Smooth muscle cell (in vitro differentiated cells): ENCODE measurements around the gene TDRD5. TPM values are rescaled to one million over a fixed set of nuclear protein-coding genes. Genes with fewer than 3 reads are reported as not detected.
A peak's percentile ranks its signal among the peaks of the same experiment; 100 is the strongest.

Experiments
- DNase-seq: peaks from one replicate; lab custom pipeline; 2025; ENCODE audit not compliant: unreplicated experiment; lab: John Stamatoyannopoulos, UW
- H2AFZ ChIP-seq: fragments of 200-600 bp; sonication (generic); 2 replicates; pipeline ENCODE4 v1.6.0; 2016; ENCODE audit warnings: antibody characterized with exemption, low read depth, mild to moderate bottlenecking
- H3F3A ChIP-seq: fragments of 200-600 bp; sonication (generic); 2 replicates; pipeline ENCODE4 v1.6.0; 2017; ENCODE audit warnings: antibody characterized with exemption, low read depth
- H3K27ac ChIP-seq: fragments of 200-600 bp; sonication (generic); 2 replicates; pipeline ENCODE4 v1.5.1; 2016; ENCODE audit warnings: low read depth, mild to moderate bottlenecking
- H3K27me3 ChIP-seq: fragments of 200-600 bp; sonication (generic); 2 replicates; pipeline ENCODE4 v1.6.1; 2016; ENCODE audit warnings: low read depth, mild to moderate bottlenecking
- H3K36me3 ChIP-seq: fragments of 200-600 bp; sonication (generic); 2 replicates; pipeline ENCODE4 v1.5.1; 2016; ENCODE audit warnings: low read depth
- H3K4me1 ChIP-seq: fragments of 200-600 bp; sonication (generic); 2 replicates; pipeline ENCODE4 v1.5.1; 2016; ENCODE audit warnings: low read depth
- H3K4me2 ChIP-seq: fragments of 200-600 bp; sonication (generic); 2 replicates; pipeline ENCODE4 v1.6.0; 2016; ENCODE audit warnings: mild to moderate bottlenecking
- H3K4me3 ChIP-seq: fragments of 200-600 bp; sonication (generic); 2 replicates; pipeline ENCODE4 v1.5.1; 2016; ENCODE audit warnings: mild to moderate bottlenecking
- H3K79me2 ChIP-seq: fragments of 200-600 bp; sonication (generic); 2 replicates; pipeline ENCODE4 v1.6.0; 2016; ENCODE audit warnings: low read depth, mild to moderate bottlenecking
- H3K9ac ChIP-seq: fragments of 200-600 bp; sonication (generic); 2 replicates; pipeline ENCODE4 v1.6.0; 2016; ENCODE audit warnings: low read depth
- H3K9me3 ChIP-seq: fragments of 200-600 bp; sonication (generic); replicated peaks from 2 replicates; pipeline ENCODE4 v1.5.1; 2016; ENCODE audit warnings: low read depth
- H4K20me1 ChIP-seq: fragments of 200-600 bp; sonication (generic); 2 replicates; pipeline ENCODE4 v1.6.0; 2016; ENCODE audit warnings: low read depth
- WGBS: methylation state at CpG from one replicate; pipeline ENCODE4 v1.1.7; 2016; ENCODE audit warnings: low lambda C conversion rate; 5-methylcytosine and 5-hydroxymethylcytosine counted together
- polyA plus RNA-seq: library from polyadenylated mRNA; unstranded; fragments of >200 nt; fragmentation: Nextera tagmentation; extraction: Ambion mirVana; gene quantifications from 2 replicates; pipeline ENCODE4 v1.2.1, GENCODE V29; 2016
- total RNA-seq: library from RNA; depleted of rRNA; stranded (reverse); fragments of >200 nt; gene quantifications from 2 replicates; pipeline ENCODE4 v1.2.3, GENCODE V29; 2014
- TF ChIP-seq, protein P1 (sequence below): fragments of 200-600 bp; sonication (generic); IDR thresholded peaks from 2 replicates; pipeline ENCODE4 v1.5.1; 2017; ENCODE audit warnings: borderline replicate concordance, mild to moderate bottlenecking, antibody characterized with exemption; ENCODE audit not compliant: insufficient read depth, poor library complexity, severe bottlenecking

The TDRD5 gene
- total and polyA plus RNA-seq, 2 experiments from 2014 or later, result not detected

DNA sequence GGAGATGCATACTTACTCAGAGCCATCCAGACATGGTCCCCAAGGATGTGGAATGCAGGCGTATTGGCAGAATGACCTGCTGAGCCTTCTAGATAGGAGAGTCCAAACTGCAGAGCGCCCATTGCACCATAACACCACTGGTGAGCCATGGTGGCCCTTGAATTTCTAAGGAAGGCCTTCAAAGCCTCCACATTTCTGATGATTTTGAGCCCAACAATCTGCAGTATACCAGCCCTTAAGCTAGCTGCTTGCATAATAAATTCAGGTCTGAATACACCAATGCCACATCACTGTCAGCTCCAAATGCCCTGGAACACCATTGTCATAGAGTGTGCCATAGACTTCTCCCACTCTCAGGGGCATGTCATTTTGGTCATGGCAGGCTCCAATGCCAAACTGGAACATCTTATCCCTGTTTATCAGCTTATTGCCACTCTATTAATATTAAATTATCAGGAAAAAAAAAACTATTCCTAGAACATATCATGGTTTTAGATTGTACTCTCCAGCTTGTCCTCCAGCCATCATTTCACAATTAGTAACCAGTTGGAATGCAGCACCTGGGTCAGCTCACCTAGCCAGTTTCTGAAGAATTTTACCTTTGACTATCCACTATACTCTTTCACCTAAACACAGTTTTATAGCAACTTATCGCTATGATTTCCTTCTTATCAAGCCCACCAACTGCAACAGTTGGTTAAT lies 42.8 kb upstream of the TDRD5 start:
- Histone ChIP-seq H3K4me1 (no peaks in the 10 kb centered on the region), H3K9ac (no peak overlapping the region), H3K9me3 (no peaks in the 10 kb centered on the region), H3K4me2 (no peak overlapping the region), H3K4me3 (no peak overlapping the region), H3K36me3 (no peaks in the 10 kb centered on the region), H3K27ac (no peak overlapping the region), H3K27me3 (no peaks in the 10 kb centered on the region), H4K20me1 (no peaks in the 10 kb centered on the region), H3K79me2 (no peaks in the 10 kb centered on the region), H2AFZ (no peak overlapping the region), H3F3A (no peaks in the 10 kb centered on the region)
- WGBS, result 65% methylated on average over 3 of the region's 3 CpGs
- DNase-seq, result no peak
- TF ChIP-seq, protein P1, sequence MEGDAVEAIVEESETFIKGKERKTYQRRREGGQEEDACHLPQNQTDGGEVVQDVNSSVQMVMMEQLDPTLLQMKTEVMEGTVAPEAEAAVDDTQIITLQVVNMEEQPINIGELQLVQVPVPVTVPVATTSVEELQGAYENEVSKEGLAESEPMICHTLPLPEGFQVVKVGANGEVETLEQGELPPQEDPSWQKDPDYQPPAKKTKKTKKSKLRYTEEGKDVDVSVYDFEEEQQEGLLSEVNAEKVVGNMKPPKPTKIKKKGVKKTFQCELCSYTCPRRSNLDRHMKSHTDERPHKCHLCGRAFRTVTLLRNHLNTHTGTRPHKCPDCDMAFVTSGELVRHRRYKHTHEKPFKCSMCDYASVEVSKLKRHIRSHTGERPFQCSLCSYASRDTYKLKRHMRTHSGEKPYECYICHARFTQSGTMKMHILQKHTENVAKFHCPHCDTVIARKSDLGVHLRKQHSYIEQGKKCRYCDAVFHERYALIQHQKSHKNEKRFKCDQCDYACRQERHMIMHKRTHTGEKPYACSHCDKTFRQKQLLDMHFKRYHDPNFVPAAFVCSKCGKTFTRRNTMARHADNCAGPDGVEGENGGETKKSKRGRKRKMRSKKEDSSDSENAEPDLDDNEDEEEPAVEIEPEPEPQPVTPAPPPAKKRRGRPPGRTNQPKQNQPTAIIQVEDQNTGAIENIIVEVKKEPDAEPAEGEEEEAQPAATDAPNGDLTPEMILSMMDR, result no peak

DNA sequence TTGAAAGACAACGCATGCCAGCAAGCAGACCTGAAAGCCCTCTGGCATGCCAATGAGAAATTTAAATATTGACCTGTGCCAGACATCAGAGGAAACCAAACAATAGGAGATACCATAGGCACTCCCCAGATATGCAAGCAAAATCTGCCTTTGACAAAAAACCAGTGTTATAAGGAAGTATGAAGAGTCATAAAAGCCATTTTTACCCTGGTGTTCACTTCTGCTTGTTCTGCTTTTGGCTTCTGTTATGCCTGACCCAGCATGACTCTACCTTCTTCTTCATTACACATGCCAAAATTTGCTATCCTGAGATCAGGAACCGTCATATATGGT lies 42.3 kb upstream of the TDRD5 start:
- no peaks in the 10 kb centered on the region for H3K79me2 ChIP-seq
- H3K4me1 ChIP-seq, result no peaks in the 10 kb centered on the region
- H3K4me2 ChIP-seq, result no peak overlapping the region
- H3K9ac ChIP-seq, result no peak overlapping the region
- H3K9me3 ChIP-seq, result no peaks in the 10 kb centered on the region
- H2AFZ ChIP-seq, result no peak overlapping the region
- H4K20me1 ChIP-seq, result no peaks in the 10 kb centered on the region
- no peaks in the 10 kb centered on the region for H3K27me3 ChIP-seq
- no peak for DNase-seq
- H3K36me3 ChIP-seq, result no peaks in the 10 kb centered on the region
- TF ChIP-seq, protein P1, result no peak
- 96% methylated on average over 2 of the region's 2 CpGs for WGBS
- H3F3A ChIP-seq, result no peaks in the 10 kb centered on the region
- H3K27ac ChIP-seq, result no peak overlapping the region
- H3K4me3 ChIP-seq, result no peak overlapping the region

DNA sequence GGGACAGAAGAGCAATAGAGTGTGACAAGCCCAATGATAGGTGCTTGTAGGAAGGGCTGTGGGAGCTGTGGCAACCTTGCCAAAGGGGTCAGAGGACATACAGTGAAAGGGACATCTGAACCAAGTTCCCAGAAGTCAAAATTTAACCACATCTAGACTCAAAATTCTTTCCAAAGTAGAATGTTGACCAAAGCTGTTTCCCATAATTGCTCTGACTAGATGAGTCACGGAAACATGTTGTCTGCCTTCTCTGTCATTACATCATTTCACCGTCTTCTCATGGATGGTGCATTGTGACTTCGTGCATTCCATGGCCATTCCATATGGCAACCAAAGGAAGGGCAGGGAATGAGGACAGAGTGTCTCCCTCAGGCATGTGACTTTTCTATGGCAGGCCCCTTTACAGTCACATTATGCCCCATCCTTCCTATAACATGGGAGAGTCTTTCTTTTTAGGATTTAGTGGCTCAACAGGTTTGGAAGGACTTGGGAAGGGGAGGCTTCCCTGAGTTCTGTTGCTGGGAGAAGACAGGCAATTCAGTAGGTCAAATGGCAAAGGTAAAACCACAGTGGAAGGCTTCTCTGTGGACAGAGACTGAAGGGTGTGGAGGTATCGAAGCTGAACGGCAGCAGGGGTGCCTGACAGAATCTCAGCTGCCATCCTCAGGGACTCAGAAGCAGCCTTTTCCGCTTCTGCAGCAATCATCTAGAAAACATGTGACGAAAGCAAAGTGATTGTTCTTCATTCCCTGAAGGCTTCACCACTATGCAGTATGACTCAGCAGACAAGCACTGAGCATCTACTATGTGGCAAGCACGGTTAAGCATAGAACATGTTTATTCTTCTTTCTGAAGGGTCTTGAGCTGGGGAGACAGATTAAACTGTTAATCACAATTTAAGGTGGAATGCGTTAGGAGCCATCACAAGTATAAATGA lies 40.6 kb upstream of the TDRD5 start:
- no peak for DNase-seq
- TF ChIP-seq, protein P1, result no peak
- H2AFZ ChIP-seq, result no peak overlapping the region
- H3F3A ChIP-seq, result no peaks in the 10 kb centered on the region
- H3K9ac ChIP-seq, result no peak overlapping the region
- no peaks in the 10 kb centered on the region for H3K9me3 ChIP-seq
- WGBS, result 56% methylated on average over 9 of the region's 9 CpGs
- H3K4me1 ChIP-seq, result no peaks in the 10 kb centered on the region
- no peaks in the 10 kb centered on the region for H3K79me2 ChIP-seq
- no peak overlapping the region for H3K4me3 ChIP-seq
- H3K27ac ChIP-seq, result peak overlapping the region; percentile 81
- no peaks in the 10 kb centered on the region for H3K27me3 ChIP-seq
- peak overlapping the region; percentile 39 for H3K4me2 ChIP-seq
- H3K36me3 ChIP-seq, result no peaks in the 10 kb centered on the region
- no peaks in the 10 kb centered on the region for H4K20me1 ChIP-seq

DNA sequence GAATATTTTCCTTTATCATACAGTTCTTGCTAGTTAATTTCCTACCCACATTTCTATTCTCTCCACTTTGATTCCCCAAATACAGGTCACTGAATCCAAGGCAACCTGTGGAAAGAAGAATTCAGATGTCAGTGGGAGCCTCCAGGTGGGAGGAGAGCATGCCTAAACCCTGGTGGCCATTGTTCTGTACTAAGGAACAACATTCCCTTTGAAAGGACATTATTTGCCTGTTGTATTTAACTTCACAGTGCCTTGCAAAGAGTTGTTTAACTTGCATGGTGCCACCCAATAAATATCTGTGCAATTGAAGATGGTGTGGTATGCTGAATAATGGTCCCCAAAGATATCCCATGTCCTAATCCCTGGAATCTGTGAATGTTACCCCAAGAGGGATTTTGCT lies 37.2 kb upstream of the TDRD5 start:
- Histone ChIP-seq H3K4me3 (no peak overlapping the region), H3K27ac (no peak overlapping the region), H3K9me3 (no peaks in the 10 kb centered on the region), H3K79me2 (no peaks in the 10 kb centered on the region), H3K27me3 (no peaks in the 10 kb centered on the region), H3K36me3 (no peaks in the 10 kb centered on the region), H3K4me1 (peaks cover 3% of the 10 kb centered on the region), H3K9ac (no peak overlapping the region), H2AFZ (no peak overlapping the region), H3K4me2 (no peak overlapping the region), H3F3A (no peaks in the 10 kb centered on the region), H4K20me1 (no peaks in the 10 kb centered on the region)
- no peak for DNase-seq
- TF ChIP-seq, protein P1, result no peak
